ENCODE results near the gene PAX8. TPM values are rescaled to one million over a fixed set of nuclear protein-coding genes. Genes with fewer than 3 reads are reported as not detected.

The PAX8 gene
- total RNA-seq, 1 experiment from 2014 or later: 3.4 TPM

GRCh38 chr2:113184531-113185230 is 94.0 kb downstream of the PAX8 start:
- TF ChIP-seq, protein P1, sequence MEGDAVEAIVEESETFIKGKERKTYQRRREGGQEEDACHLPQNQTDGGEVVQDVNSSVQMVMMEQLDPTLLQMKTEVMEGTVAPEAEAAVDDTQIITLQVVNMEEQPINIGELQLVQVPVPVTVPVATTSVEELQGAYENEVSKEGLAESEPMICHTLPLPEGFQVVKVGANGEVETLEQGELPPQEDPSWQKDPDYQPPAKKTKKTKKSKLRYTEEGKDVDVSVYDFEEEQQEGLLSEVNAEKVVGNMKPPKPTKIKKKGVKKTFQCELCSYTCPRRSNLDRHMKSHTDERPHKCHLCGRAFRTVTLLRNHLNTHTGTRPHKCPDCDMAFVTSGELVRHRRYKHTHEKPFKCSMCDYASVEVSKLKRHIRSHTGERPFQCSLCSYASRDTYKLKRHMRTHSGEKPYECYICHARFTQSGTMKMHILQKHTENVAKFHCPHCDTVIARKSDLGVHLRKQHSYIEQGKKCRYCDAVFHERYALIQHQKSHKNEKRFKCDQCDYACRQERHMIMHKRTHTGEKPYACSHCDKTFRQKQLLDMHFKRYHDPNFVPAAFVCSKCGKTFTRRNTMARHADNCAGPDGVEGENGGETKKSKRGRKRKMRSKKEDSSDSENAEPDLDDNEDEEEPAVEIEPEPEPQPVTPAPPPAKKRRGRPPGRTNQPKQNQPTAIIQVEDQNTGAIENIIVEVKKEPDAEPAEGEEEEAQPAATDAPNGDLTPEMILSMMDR (conservative IDR thresholded peaks at IDR 0.05; ENCODE audit: low read depth, low read length): no peak
- TF ChIP-seq EZH2phosphoT487 (IDR thresholded peaks at IDR 0.05; ENCODE audit: borderline replicate concordance, low read length) (no peak), EZH2 (IDR thresholded peaks at IDR 0.05; ENCODE audit: low read length, unreplicated experiment) (no peak)

GRCh38 chr2:113183703-113184102 is 95.0 kb downstream of the PAX8 start:
- Histone ChIP-seq H3K27ac (ENCODE audit: low read length) (no peak overlapping the region), H3K9ac (ENCODE audit: low read length) (no peak overlapping the region), H3K4me1 (ENCODE audit: insufficient read depth, low read length) (no peaks in the 10 kb centered on the region), H3K9me2 (replicated peaks; ENCODE audit: low read length) (no peaks in the 10 kb centered on the region), H3K4me2 (ENCODE audit: low read length) (no peak overlapping the region), H2AFZ (ENCODE audit: low read length) (no peak overlapping the region), H3K9me3 (ENCODE audit: low read length) (no peaks in the 10 kb centered on the region), H3K79me2 (ENCODE audit: low read length) (no peaks in the 10 kb centered on the region), H3F3A (ENCODE audit: low read length, unreplicated experiment) (no peaks in the 10 kb centered on the region), H4K20me1 (ENCODE audit: low read length) (no peaks in the 10 kb centered on the region), H3K27me3 (ENCODE audit: low read length) (no peaks in the 10 kb centered on the region), H3K36me3 (ENCODE audit: low read depth, low read length) (no peaks in the 10 kb centered on the region), H3K4me3 (ENCODE audit: low read length) (no peak overlapping the region)
- DNase-seq (no peak), ATAC-seq (no peak)
- CTCF ChIA-PET: no interaction called here
- no TSS peak for BruUV-seq (replicated peaks)
- POLR2A ChIA-PET (ENCODE audit: unreplicated experiment): no interaction called here
- intact Hi-C loops (cut with micrococcal nuclease): no loop called here
- no peak for TF ChIP-seq EZH2 (IDR thresholded peaks at IDR 0.05; ENCODE audit: low read length, unreplicated experiment)
- TF ChIP-seq, protein P1 (conservative IDR thresholded peaks at IDR 0.05; ENCODE audit: low read depth, low read length): no peak
- TF ChIP-seq EZH2phosphoT487 (IDR thresholded peaks at IDR 0.05; ENCODE audit: borderline replicate concordance, low read length): no peak

More at GRCh38 chr2:113184531-113185230, 94.0 kb downstream of the PAX8 start:
- no peak overlapping the region for H3K27ac ChIP-seq (ENCODE audit: low read length)
- intact Hi-C loops (cut with micrococcal nuclease): no loop called here
- H4K20me1 ChIP-seq (ENCODE audit: low read length): no peaks in the 10 kb centered on the region
- no peaks in the 10 kb centered on the region for H3K27me3 ChIP-seq (ENCODE audit: low read length)
- H3K36me3 ChIP-seq (ENCODE audit: low read depth, low read length): no peaks in the 10 kb centered on the region
- no TSS peak for BruUV-seq (replicated peaks)
- H3K79me2 ChIP-seq (ENCODE audit: low read length): no peaks in the 10 kb centered on the region
- H3K4me1 ChIP-seq (ENCODE audit: insufficient read depth, low read length): no peaks in the 10 kb centered on the region
- CTCF ChIA-PET: no interaction called here
- no peak for DNase-seq
- H3K9me3 ChIP-seq (ENCODE audit: low read length): no peaks in the 10 kb centered on the region
- no peak overlapping the region for H3K4me3 ChIP-seq (ENCODE audit: low read length)
- no peak for ATAC-seq
- no peaks in the 10 kb centered on the region for H3F3A ChIP-seq (ENCODE audit: low read length, unreplicated experiment)
- no peak overlapping the region for H3K4me2 ChIP-seq (ENCODE audit: low read length)
- no peaks in the 10 kb centered on the region for H3K9me2 ChIP-seq (replicated peaks; ENCODE audit: low read length)
- POLR2A ChIA-PET (ENCODE audit: unreplicated experiment): interaction anchor here (0.6 kb wide), 1 partner anchor 731 kb away, joined by 3 read pairs; no protein-coding TSS in a partner anchor
- H3K9ac ChIP-seq (ENCODE audit: low read length): no peak overlapping the region
- H2AFZ ChIP-seq (ENCODE audit: low read length): no peak overlapping the region

GRCh38 chr2:113183264-113183663 is 95.5 kb downstream of the PAX8 start:
- Histone ChIP-seq H3K9me2 (replicated peaks; ENCODE audit: low read length) (no peaks in the 10 kb centered on the region), H3K9ac (ENCODE audit: low read length) (no peak overlapping the region), H3K9me3 (ENCODE audit: low read length) (no peaks in the 10 kb centered on the region), H3K79me2 (ENCODE audit: low read length) (no peaks in the 10 kb centered on the region), H3K4me1 (ENCODE audit: insufficient read depth, low read length) (no peaks in the 10 kb centered on the region), H2AFZ (ENCODE audit: low read length) (no peak overlapping the region), H3K27me3 (ENCODE audit: low read length) (no peaks in the 10 kb centered on the region), H3K4me2 (ENCODE audit: low read length) (no peak overlapping the region), H3K36me3 (ENCODE audit: low read depth, low read length) (no peaks in the 10 kb centered on the region), H3K27ac (ENCODE audit: low read length) (no peak overlapping the region), H3K4me3 (ENCODE audit: low read length) (no peak overlapping the region), H4K20me1 (ENCODE audit: low read length) (no peaks in the 10 kb centered on the region), H3F3A (ENCODE audit: low read length, unreplicated experiment) (no peaks in the 10 kb centered on the region)
- ChIA-PET POLR2A (ENCODE audit: unreplicated experiment) (no interaction called here), CTCF (no interaction called here)
- TF ChIP-seq EZH2phosphoT487 (IDR thresholded peaks at IDR 0.05; ENCODE audit: borderline replicate concordance, low read length): no peak
- TF ChIP-seq, protein P1 (conservative IDR thresholded peaks at IDR 0.05; ENCODE audit: low read depth, low read length): no peak
- no peak for TF ChIP-seq EZH2 (IDR thresholded peaks at IDR 0.05; ENCODE audit: low read length, unreplicated experiment)
- BruUV-seq (replicated peaks): no TSS peak
- DNase-seq (no peak), ATAC-seq (no peak)
- intact Hi-C loops (cut with micrococcal nuclease): no loop called here
